GM12892 (cell line): ENCODE results near the gene VEPH1.

ENCODE experiments used
- DNase-seq: peaks from one replicate; pipeline ENCODE4 v3.0.0; 2011; ENCODE audit not compliant: insufficient read length
- FAIRE-seq: peaks from 2 replicates; lab custom pipeline; 2011; peaks lifted over from hg19 to GRCh38; lab: Jason Lieb, UNC
- POLR2A ChIP-seq: IDR thresholded peaks from 2 replicates; pipeline ENCODE4 v1.6.1; 2011; ENCODE audit warnings: low read depth, low read length, control low read depth
- POLR2AphosphoS5 ChIP-seq: IDR thresholded peaks from 2 replicates; pipeline ENCODE4 v1.6.1; 2011; ENCODE audit warnings: low read depth, low read length, control low read depth
- TAF1 ChIP-seq: IDR thresholded peaks from 2 replicates; pipeline ENCODE4 v1.6.1; 2011; ENCODE audit warnings: low read depth, mild to moderate bottlenecking, control low read depth, low read length, borderline replicate concordance

Gene VEPH1

GRCh38 chr3:157464321-157464720, 38.9 kb downstream of the VEPH1 start:
- DNase-seq (no peak), FAIRE-seq (no peak)
- no peak for TF ChIP-seq TAF1
- TF ChIP-seq POLR2A = no peak
- no peak for TF ChIP-seq POLR2AphosphoS5

GRCh38 chr3:157463816-157464215, 39.4 kb downstream of the VEPH1 start:
- DNase-seq (no peak), FAIRE-seq (no peak)
- TF ChIP-seq POLR2A = no peak
- TF ChIP-seq POLR2AphosphoS5 = no peak
- TF ChIP-seq TAF1 = no peak

- no peak for TF ChIP-seq POLR2A
- no peak for TF ChIP-seq TAF1
- no peak for TF ChIP-seq POLR2AphosphoS5
- DNase-seq = no peak
- FAIRE-seq = no peak
Measured at GRCh38 chr3:157460253-157460652, 43.0 kb downstream of the VEPH1 start.

- TF ChIP-seq POLR2A = no peak
- no peak for TF ChIP-seq POLR2AphosphoS5
- no peak for TF ChIP-seq TAF1
- no peak for FAIRE-seq
- DNase-seq = no peak
Measured at GRCh38 chr3:157459706-157460105, 43.5 kb downstream of the VEPH1 start.

GRCh38 chr3:157453824-157454223, 49.4 kb downstream of the VEPH1 start:
- DNase-seq (no peak), FAIRE-seq (no peak)
- no peak for TF ChIP-seq TAF1
- TF ChIP-seq POLR2AphosphoS5 = no peak
- no peak for TF ChIP-seq POLR2A

GRCh38 chr3:157452097-157452496, 51.1 kb downstream of the VEPH1 start:
- TF ChIP-seq POLR2A (no peak), POLR2AphosphoS5 (no peak), TAF1 (no peak)
- FAIRE-seq (no peak), DNase-seq (no peak)

GRCh38 chr3:157447026-157447694, 56.1 kb downstream of the VEPH1 start:
- FAIRE-seq (no peak), DNase-seq (no peak)
- no peak for TF ChIP-seq POLR2AphosphoS5
- TF ChIP-seq POLR2A = no peak
- TF ChIP-seq TAF1 = no peak

GRCh38 chr3:157445857-157446256, 57.4 kb downstream of the VEPH1 start:
- TF ChIP-seq POLR2AphosphoS5 (no peak), TAF1 (no peak), POLR2A (no peak)
- no peak for DNase-seq
- no peak for FAIRE-seq

- DNase-seq = no peak
- TF ChIP-seq POLR2AphosphoS5 (no peak), TAF1 (no peak), POLR2A (no peak)
- FAIRE-seq = no peak
Measured at GRCh38 chr3:157444797-157445184, 58.4 kb downstream of the VEPH1 start.

GRCh38 chr3:157443905-157444796, 59.1 kb downstream of the VEPH1 start:
- TF ChIP-seq TAF1 = no peak
- no peak for DNase-seq
- no peak for FAIRE-seq

GRCh38 chr3:157442729-157443128, 60.5 kb downstream of the VEPH1 start:
- FAIRE-seq (no peak), DNase-seq (no peak)
- TF ChIP-seq TAF1 (no peak), POLR2A (no peak)
